Thoracic aorta (tissue), 2 donors: ENCODE data around the gene SLC6A3. TPM values are rescaled to one million over a fixed set of nuclear protein-coding genes. Genes with fewer than 3 reads are reported as not detected.

Source experiments
- ATAC-seq: fragments of 150-250 bp; one replicate; pipeline ENCODE4 v1.8.0; 2017; ENCODE audit warnings: low read depth; ENCODE audit not compliant: insufficient number of reproducible peaks, low FRiP score
- DNase-seq: peaks from one replicate; pipeline ENCODE4 v3.0.0-alpha.2; 2020; ENCODE audit warnings: low spot score
- H3K27ac ChIP-seq, 2 donors: fragments of 200-600 bp; sonication (generic); 1 replicate in 1 of 2; 2 replicates in 1 of 2; pipeline ENCODE4 v1.5.1; 2016; ENCODE audit warnings: mild to moderate bottlenecking in 2 of 2, moderate library complexity in 2 of 2
- H3K27me3 ChIP-seq: fragments of 200-600 bp; sonication (generic); replicated peaks from 2 replicates; pipeline ENCODE4 v1.6.0; 2016; ENCODE audit warnings: mild to moderate bottlenecking; ENCODE audit not compliant: insufficient read depth
- H3K36me3 ChIP-seq: fragments of 200-600 bp; sonication (generic); one replicate; pipeline ENCODE4 v1.5.1; 2016
- H3K4me1 ChIP-seq, 2 donors: fragments of 200-600 bp; sonication (generic); 1 replicate in 1 of 2; 2 replicates in 1 of 2; pipeline versions ENCODE4 v1.5.1 to v1.6.0; 2016; ENCODE audit warnings: low read depth in 2 of 2, mild to moderate bottlenecking in 1 of 2; ENCODE audit not compliant: control insufficient read depth in 1 of 2
- H3K4me3 ChIP-seq: fragments of 200-600 bp; sonication (generic); 2 replicates; pipeline ENCODE4 v1.5.1; 2016; ENCODE audit warnings: mild to moderate bottlenecking
- H3K9me3 ChIP-seq: fragments of 200-600 bp; sonication (generic); 2 replicates; pipeline ENCODE4 v1.5.1; 2016
- total RNA-seq, 2 donors: library from RNA; depleted of rRNA; stranded (reverse); fragments of >200 nt; gene quantifications; one replicate each; pipeline versions ENCODE4 v1.1.0 to v1.2.3, GENCODE V29; 2016
- TF ChIP-seq, protein P1 (sequence below): fragments of 200-600 bp; sonication (generic); IDR thresholded peaks from one replicate; pipeline ENCODE4 v1.5.1; 2019; ENCODE audit warnings: antibody characterized with exemption

The SLC6A3 gene
- total RNA-seq, 2 donors from 2014 or later, result 0.14 TPM; not detected in 1

DNA sequence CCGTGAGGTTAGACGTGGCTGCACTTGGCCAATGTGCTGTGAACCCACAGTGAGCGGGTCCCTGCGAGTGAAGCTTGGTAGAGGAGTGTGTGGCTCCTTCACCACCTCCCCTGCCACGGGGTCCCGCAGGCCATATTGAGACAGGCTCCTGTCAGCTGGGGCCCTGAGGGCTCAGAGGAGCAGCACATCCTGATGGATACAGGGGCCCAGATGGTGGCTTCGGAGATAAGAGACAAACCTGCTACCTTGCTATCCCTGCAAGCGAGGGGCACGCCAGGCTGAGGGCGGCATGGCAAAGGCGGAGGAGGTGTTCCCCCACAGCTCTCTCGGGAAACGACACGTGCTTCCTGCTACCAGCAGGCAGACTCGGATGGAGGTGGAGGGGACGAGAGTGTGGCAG is 33.1 kb downstream of the SLC6A3 start:
- no peak overlapping the region for H3K27ac ChIP-seq
- H3K4me1 ChIP-seq, result no peaks in the 10 kb centered on the region
- no peaks in the 10 kb centered on the region for H3K27me3 ChIP-seq
- TF ChIP-seq, protein P1, sequence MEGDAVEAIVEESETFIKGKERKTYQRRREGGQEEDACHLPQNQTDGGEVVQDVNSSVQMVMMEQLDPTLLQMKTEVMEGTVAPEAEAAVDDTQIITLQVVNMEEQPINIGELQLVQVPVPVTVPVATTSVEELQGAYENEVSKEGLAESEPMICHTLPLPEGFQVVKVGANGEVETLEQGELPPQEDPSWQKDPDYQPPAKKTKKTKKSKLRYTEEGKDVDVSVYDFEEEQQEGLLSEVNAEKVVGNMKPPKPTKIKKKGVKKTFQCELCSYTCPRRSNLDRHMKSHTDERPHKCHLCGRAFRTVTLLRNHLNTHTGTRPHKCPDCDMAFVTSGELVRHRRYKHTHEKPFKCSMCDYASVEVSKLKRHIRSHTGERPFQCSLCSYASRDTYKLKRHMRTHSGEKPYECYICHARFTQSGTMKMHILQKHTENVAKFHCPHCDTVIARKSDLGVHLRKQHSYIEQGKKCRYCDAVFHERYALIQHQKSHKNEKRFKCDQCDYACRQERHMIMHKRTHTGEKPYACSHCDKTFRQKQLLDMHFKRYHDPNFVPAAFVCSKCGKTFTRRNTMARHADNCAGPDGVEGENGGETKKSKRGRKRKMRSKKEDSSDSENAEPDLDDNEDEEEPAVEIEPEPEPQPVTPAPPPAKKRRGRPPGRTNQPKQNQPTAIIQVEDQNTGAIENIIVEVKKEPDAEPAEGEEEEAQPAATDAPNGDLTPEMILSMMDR, result no peak
- ATAC-seq (no peak), DNase-seq (no peak)
- no peaks in the 10 kb centered on the region for H3K9me3 ChIP-seq
- H3K36me3 ChIP-seq, result no peaks in the 10 kb centered on the region
- H3K4me3 ChIP-seq, result no peak overlapping the region

DNA sequence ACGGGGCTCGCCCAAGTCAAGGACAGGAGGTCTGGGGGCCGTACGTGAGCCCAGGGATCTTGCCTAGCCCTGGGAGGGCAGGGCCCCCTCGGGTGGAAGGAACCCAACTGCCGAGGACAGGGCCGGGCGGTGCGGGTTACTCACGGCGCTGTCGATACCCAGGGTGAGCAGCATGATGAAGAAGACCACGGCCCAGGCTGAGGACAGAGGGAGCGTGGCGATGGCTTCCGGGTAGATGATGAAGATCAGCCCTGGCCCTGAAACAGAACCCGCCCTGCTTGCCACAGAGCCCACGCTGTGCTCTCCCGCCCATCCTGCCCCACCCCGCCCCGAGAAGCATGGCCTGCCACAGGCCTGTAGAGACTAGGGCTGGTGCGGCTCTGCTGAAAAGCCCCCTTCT is 34.1 kb downstream of the SLC6A3 start:
- Histone ChIP-seq H3K4me1 (no peaks in the 10 kb centered on the region), H3K4me3 (no peak overlapping the region), H3K27ac (no peak overlapping the region), H3K9me3 (no peaks in the 10 kb centered on the region), H3K27me3 (no peaks in the 10 kb centered on the region), H3K36me3 (no peaks in the 10 kb centered on the region)
- DNase-seq (no peak), ATAC-seq (no peak)
- TF ChIP-seq, protein P1, result no peak

DNA sequence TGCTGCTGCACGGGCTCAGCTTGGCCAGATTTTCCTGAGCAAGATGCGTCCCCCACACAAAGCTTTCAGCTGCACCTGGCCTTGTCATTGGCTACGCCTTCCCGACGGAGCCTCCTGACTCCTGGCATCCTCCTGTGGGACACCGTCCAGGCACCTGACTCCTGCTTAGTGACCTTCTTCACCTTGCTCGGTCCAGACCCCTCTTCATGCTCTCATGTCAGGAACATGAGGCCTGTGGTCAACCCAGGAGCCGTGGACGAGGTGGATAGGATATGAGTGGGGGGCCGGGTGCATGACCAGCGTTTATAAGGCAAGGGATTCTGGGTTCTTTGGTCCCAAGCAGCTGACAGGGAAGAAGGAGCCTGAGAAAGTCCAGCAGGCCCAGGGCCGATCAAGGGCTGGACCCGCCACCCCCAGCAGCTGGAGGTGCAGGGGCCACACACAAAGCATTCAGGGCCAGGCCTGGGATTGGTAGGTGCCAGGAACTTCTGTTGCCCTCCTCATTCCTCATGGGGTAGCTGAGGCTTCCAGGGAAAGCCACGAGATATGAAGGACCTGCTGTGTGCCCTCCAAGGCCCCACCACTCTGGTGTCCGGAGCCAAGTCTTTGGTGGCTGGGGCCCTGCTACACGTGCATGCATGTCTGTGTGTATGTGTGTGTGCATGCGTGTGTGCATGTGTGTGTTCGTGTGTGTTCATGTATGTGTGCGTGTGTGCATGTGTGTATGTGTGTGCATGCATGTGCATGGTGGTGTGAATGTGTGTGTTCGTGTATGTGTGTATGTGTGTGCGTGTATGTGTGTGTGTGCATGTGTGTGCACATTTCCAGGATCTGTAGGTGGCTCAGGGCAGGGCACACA is 34.9 kb downstream of the SLC6A3 start:
- Histone ChIP-seq H3K27ac (no peak overlapping the region), H3K4me3 (no peak overlapping the region), H3K36me3 (no peaks in the 10 kb centered on the region), H3K9me3 (no peaks in the 10 kb centered on the region), H3K27me3 (no peaks in the 10 kb centered on the region), H3K4me1 (no peaks in the 10 kb centered on the region)
- no peak for ATAC-seq
- TF ChIP-seq, protein P1, result no peak
- DNase-seq, result no peak

DNA sequence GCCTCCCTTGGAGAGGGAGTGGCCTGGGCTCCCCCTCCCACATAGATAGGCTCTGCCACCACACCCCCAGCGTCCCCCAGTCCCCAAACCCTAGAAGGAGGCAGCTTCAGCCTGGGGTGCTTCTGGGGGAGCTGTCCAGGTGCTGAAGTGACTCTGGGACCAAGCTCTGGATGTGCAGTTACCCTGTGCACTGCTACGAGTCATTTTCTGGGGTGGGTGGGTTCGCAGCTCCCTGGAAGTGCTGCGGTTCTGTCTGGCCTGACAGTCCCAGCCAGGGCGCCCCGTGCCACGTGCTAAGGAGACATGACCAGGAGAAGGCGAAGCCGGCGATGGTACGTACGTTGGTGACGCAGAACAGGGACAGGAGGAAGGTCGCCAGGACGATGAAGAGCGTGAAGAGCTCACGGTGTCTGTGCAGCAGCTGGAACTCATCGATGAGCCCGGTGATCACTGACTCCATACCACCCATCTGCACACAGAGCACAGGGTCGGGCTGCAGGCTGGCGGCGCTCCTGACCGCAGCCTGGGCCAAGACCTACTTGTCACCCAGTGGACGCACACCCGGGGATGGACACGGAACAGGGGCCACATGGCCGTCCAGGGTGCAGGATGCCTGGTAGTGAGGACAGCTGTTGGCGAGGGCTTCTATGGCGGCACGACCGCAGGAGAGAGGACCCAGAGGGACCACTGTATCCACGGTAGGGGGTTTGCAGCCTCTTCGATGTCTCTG is 35.7 kb downstream of the SLC6A3 start:
- ATAC-seq (no peak), DNase-seq (no peak)
- H3K27ac ChIP-seq, result no peak overlapping the region
- H3K4me3 ChIP-seq, result no peak overlapping the region
- no peaks in the 10 kb centered on the region for H3K4me1 ChIP-seq
- TF ChIP-seq, protein P1, result no peak
- no peaks in the 10 kb centered on the region for H3K36me3 ChIP-seq
- H3K9me3 ChIP-seq, result no peaks in the 10 kb centered on the region
- no peaks in the 10 kb centered on the region for H3K27me3 ChIP-seq
